BLaER1 (cell line): ENCODE data around the gene PRLR.

Experiments
- H3K27ac ChIP-seq: shearing (Covaris generic); formaldehyde crosslinking; 2 replicates; pipeline ENCODE4 v1.8.1; 2022
- H3K27me3 ChIP-seq: shearing (Covaris generic); formaldehyde crosslinking; 2 replicates; pipeline ENCODE4 v1.8.1; 2022
- H3K36me3 ChIP-seq: shearing (Covaris generic); formaldehyde crosslinking; 2 replicates; pipeline ENCODE4 v1.8.1; 2022
- H3K4me1 ChIP-seq: shearing (Covaris generic); formaldehyde crosslinking; 2 replicates; pipeline ENCODE4 v1.8.1; 2022
- H3K4me2 ChIP-seq: shearing (Covaris generic); formaldehyde crosslinking; 2 replicates; pipeline ENCODE4 v1.8.1; 2022
- H3K4me3 ChIP-seq: shearing (Covaris generic); formaldehyde crosslinking; 2 replicates; pipeline ENCODE4 v1.8.1; 2022
- H3K9ac ChIP-seq: shearing (Covaris generic); formaldehyde crosslinking; 2 replicates; pipeline ENCODE4 v1.8.1; 2022
- H3K9me3 ChIP-seq: shearing (Covaris generic); formaldehyde crosslinking; 2 replicates; pipeline ENCODE4 v1.8.1; 2022
- H4K20me1 ChIP-seq: shearing (Covaris generic); formaldehyde crosslinking; 2 replicates; pipeline ENCODE4 v1.8.1; 2022
- Cebpa-rat ChIP-seq: shearing (Covaris generic); IDR thresholded peaks from 2 replicates; pipeline ENCODE4 v1.8.1; 2022

The PRLR gene

DNA sequence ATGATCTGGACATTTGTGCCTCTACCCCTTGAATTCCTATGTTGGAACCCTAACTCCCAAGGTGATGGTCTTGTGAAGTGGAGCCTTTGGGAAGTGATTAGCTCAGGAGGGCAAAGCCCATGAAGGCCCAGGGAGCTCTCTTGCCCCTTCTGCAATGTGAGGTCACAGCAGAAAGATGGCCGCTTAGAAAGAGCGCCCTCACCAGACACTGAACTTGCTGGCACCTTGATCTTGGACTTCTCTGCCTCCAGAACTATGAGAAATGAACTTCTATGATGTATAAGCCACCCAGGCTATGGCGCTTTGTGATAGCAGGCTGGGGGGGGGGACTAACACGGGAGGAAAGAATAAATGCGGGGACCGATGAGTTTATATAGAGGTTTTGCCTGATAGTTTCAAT, 227.8 kb downstream of the PRLR start:
- Histone ChIP-seq H4K20me1 (no peaks in the 10 kb centered on the region), H3K9ac (no peak overlapping the region), H3K27ac (no peak overlapping the region), H3K27me3 (no peaks in the 10 kb centered on the region), H3K4me3 (no peak overlapping the region), H3K4me2 (no peak overlapping the region), H3K9me3 (no peaks in the 10 kb centered on the region), H3K36me3 (no peaks in the 10 kb centered on the region), H3K4me1 (no peaks in the 10 kb centered on the region)
- no peak for TF ChIP-seq Cebpa-rat

DNA sequence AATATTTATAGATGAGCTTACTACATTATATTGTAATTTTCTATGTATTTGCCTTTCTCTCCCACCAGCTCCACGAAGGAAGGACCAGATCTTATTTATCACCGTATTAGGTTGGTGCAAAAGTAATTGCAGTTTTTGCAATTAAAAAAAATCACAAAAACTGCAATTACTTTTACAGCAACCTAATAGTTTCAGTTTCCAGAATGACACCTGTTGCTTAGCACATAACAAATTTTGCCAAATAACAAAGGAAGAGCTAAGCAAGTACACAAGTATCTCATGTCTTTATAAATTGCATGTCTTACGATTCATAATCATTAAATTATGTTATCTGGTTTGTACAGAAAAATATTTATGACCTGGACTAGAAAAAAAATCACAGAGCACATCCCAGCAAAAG, 228.4 kb downstream of the PRLR start:
- Histone ChIP-seq H3K9ac (no peak overlapping the region), H3K36me3 (no peaks in the 10 kb centered on the region), H3K9me3 (no peaks in the 10 kb centered on the region), H3K4me2 (no peak overlapping the region), H3K27me3 (no peaks in the 10 kb centered on the region), H3K4me1 (no peaks in the 10 kb centered on the region), H4K20me1 (no peaks in the 10 kb centered on the region), H3K4me3 (no peak overlapping the region), H3K27ac (no peak overlapping the region)
- TF ChIP-seq Cebpa-rat, result no peak
